ENCODE data around the gene RBFOX1. TPM values are rescaled to one million over a fixed set of nuclear protein-coding genes. Genes with fewer than 3 reads are reported as not detected.

The RBFOX1 gene
- total RNA-seq, 1 experiment from 2014 or later: not detected

DNA sequence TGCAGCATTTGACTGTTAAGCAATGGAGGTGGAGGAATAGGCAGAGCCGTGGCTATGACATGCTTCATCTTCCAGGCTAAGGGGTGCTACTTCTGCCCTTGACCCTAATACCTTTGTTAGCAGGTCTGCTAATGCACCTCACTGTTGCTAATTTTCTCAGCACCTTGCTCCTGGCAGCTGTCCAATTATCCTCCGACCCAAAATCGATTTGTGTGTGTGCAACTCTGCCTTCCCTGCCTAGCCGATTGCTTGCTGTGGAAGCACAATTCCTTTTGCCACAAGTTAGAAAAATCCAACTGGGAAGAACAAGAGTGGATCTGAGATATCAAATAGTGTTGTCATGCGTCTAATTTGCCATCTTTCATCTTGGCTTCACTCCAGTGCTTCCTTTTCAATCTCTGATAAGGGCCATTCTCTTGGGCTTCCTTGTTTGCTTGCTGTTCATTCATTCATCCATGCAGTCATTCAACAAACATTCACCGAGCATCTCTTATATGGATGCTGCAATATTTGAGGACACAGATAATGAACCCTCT lies 422.8 kb downstream of the RBFOX1 start (continued):
- TF ChIP-seq ELF1 (IDR thresholded peaks at IDR 0.05; ENCODE audit: borderline replicate concordance, low read depth) (no peak), EZH2 (IDR thresholded peaks at IDR 0.05) (no peak), ZFX (IDR thresholded peaks at IDR 0.05) (no peak)
- TF ChIP-seq, protein P1, sequence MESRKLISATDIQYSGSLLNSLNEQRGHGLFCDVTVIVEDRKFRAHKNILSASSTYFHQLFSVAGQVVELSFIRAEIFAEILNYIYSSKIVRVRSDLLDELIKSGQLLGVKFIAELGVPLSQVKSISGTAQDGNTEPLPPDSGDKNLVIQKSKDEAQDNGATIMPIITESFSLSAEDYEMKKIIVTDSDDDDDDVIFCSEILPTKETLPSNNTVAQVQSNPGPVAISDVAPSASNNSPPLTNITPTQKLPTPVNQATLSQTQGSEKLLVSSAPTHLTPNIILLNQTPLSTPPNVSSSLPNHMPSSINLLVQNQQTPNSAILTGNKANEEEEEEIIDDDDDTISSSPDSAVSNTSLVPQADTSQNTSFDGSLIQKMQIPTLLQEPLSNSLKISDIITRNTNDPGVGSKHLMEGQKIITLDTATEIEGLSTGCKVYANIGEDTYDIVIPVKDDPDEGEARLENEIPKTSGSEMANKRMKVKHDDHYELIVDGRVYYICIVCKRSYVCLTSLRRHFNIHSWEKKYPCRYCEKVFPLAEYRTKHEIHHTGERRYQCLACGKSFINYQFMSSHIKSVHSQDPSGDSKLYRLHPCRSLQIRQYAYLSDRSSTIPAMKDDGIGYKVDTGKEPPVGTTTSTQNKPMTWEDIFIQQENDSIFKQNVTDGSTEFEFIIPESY (IDR thresholded peaks at IDR 0.05; ENCODE audit: extremely low read depth, insufficient replicate concordance, low read length): no peak
